GM19467 (cell line): ENCODE data around the gene NEDD8.
A peak's percentile ranks its signal among the peaks of the same experiment; 100 is the strongest.

Experiments used
- ATAC-seq: cut with Tn5 transposase; IDR thresholded peaks from one replicate; pipeline ENCODE4 v1.9.1; 2021; ENCODE audit warnings: mild to moderate bottlenecking, moderate library complexity; ENCODE audit not compliant: unreplicated experiment

NEDD8 gene

DNA sequence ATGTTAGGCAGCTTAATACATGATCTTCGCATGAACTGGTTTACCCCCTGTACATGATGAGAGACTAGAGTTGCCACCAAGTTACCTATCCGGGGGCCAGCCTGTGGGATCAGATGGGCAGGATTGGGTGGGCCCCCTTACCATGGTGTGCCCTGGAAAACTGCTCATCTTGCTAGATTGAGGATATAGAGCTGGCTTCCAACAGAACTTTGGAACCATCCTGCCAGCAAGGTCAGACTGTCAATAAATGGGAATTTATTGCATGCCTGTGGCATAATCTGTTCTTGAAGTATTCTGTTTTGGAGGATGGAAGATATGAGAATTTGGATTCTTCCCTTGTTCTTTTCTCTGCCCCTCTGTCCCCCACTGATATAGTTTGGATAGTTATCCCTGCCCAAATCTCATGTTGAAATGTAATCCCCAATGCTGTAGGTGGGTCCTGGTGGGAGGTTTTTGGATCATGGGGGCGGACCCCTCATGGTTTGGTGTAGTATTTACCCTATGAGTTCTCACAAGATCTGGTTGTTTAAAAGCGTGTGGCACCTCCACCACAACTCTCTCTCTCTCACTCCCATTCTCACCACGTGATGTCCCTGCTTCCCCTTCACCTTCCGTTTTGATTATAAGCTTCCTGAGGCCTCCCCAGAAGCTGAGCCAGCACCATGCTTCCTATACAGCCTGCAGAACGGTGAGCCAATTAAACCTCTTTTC lies 33.2 kb downstream of the NEDD8 start:
- ATAC-seq = no peak

DNA sequence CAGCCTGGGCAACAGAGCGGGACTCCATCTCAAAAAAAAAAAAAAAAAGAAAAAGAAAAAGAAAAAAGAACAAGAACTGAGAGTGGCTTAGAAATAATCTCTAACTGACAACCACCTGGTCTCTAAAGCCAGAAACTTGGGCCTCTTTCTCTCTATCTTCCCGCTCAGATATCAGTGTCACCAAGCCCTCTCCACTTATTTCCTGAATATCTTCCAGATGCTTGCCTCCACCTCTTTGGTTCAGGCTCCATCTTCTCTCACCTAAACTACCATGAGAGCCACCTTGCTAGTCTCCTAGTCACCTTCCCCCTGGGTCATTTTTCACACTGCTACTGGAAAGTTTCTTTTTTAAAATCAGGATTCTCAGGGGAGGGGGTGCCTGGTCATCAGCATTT lies 35.1 kb downstream of the NEDD8 start:
- ATAC-seq = no peak

DNA sequence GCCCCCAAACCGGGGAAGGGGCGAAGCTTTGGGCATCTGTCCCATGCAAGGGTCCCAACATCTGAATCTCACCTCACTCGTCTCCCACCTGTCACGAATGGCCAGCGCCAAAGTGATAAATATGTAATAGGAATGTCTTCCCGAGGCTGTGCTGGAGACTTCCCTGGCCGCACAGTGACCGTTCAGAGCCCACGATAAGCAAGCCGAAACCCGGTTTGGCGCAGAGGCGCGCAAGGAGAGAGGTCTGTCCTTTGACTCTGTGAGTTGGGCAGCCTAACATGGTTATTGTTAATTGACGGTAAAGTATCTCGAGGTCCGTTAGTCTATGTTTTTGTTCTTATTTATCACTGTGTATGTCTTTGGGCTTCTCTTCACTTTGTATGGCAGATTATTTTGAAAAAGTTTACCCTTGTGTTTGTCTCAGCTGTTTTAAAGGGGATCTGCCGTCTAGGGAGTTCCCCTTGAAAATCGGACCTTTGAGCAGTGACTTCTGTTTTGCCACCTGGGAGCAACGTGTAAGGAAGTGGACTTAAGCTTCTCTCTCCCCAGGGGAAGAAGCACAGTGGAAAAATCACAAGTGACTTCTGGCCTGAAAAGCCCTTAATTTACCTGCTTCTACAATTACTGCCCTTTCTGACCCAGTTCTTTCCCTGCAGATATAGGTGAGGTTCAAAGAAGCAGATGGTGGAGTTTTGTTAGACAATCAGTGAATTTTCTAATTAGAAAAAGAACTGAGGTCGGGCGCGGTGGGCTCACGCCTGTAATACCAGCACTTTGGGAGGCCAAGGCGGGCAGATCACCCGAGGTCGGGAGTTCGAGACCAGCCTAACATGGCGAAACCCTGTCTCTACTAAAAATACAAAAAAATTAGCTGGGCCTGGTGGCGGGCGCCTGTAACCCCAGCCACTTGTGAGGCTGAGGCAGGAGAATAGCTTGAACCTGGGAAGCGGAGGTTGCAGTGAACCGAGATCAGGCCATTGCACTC lies 35.8 kb downstream of the NEDD8 start:
- ATAC-seq = peak; percentile 6

DNA sequence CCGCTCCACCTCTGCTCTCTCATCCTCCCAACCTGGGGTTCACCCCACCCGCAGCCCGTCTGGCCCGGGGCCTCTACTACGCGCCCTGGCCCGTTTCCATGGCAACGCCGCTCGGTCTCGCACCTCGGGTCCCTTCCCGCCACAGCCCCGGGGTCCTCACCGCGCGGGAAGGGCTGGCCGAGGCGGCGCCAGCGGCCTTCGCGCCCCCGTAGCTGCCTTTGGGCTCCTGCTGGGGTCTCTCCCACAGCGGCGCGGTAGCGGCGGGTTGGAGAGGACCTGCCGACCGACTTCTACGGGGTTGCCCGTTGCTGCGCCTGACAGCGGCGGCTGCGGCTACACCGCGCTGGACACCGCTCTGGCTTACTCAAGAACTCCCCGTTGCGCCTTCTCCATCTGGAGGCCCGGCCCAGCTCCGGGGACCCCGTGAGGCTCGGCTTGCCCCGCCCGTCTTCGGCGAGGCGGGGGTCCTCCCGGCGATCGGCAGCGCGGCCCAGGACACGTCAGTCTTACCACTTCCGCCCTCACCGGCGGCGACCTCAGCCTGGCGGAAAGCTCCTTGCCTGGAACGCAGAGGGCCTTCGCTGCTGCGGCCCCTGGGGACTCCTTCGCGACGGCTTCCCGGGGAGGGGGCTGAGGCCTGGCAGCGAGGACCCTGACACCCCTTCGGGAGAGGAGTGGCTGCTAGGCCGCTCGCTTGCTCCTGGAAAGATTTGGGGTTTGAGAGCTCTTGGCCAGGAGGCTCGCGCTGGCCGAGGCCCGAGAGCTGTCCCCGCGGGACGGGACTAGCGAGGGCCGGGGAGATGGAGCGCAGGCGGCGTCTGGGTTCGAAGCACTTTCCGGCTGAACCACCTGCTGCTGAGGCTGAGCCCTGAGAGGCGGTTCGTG lies 36.7 kb downstream of the NEDD8 start, which contains the start of gene TM9SF1:
TM9SF1 (minus strand) TSS at position 256 of the 885 bp plus-strand sequence. CDS start 422 bp downstream, outside the sequence.
- ATAC-seq = peak; percentile 71

DNA sequence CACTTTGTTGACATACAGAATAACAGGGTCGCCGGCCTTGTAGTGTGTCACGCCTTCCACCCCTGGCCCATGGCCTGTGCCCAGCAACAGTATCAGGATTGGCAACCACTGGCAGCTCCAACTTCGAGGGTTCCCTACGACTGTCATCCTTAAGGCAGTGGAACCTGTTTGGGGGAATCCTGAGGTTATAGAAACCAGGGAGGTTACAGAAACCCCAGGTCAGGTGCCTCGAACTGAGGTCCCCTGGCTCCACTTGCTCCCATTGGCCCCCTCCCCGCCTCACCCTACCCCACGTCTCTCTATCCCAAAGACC lies 37.3 kb downstream of the NEDD8 start:
- no peak for ATAC-seq

DNA sequence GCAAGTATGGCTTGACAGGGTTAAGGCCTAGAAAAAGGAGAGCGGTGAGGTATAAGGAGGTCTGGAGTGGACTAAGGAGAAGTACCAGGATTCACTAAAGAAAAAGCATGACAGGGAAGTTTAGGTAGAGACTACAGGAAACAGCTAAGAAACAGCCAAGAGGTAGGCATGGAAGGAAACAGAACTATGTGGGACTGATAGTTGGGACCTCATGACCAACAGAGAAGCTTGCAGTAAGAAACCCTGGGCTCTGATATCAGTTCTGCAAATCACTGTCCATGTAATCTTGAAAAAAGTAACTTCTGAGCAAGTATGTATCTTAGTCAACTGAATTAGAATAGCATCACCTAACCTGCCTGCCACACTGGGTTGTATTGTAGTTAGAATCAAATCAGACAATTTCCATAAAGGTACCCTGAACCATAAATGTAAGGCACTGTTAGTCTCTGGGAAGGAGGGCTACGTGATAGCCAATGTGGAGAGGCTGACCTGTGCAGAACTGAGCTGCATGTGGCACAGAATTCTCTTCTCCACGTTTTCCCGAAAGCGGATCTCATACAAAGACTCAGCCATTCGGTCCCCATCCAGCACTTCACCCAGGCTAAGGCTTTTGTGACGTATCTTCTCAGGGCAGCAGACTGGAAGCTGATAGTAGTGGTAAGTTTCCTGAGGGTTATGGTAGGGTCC lies 37.8 kb downstream of the NEDD8 start:
- ATAC-seq = no peak

DNA sequence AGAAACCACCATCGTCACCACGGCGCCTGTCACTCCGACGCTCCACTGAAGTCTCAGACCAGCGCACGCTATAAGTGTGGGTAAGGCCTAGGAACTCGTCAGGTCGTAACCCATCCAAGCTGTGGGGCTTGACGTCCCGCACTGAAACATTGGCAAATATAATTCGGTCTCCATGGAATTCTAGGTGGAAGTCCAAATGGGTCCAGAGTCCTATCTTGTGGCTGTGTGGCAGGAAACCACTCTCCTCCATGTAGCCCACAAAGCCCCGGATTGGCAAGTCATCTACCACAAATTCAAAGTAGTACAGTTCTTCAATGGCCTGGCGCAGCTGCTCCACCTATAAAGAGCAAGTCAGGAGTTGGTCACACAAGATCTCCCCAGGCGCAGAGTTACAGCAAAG lies 39.2 kb downstream of the NEDD8 start:
- no peak for ATAC-seq

DNA sequence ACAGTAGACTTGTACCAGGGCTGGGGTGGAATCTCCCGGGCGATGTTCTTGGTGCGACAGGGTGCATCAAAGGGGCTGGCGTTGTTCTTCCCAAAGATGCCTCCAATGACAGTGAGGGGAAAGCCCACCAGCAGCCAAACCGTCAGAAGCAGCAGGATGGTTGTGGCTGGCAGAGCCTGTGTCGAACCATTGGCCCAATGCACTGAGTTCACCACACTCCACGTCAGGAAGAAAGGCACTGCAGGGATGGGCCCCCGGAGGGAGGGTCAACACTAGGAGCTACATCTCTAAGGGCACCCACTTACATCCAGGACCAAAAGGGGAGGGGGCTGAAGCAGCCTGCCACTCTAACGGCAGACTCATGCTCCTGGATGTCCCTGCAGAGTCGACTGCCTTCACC lies 41.8 kb downstream of the NEDD8 start:
- ATAC-seq = no peak

DNA sequence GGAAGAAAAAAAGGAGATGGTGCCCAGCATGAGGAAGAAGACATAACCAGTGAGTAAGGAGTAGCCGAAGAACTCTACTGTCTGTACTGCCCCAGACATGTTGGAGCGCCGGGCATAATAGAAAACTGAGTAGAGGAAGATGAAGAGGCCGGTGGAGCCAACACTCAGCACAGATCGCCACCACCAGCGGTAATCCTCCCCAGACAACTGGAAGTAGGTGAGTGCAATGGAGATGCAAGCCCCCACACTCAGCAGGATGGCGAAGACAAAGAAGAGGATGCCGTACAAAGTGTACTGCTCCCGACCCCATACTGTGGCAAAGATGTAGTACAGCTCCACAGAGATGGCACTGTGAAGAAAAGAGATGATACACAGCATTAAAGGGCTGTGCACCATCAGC lies 42.7 kb downstream of the NEDD8 start:
- ATAC-seq = no peak

DNA sequence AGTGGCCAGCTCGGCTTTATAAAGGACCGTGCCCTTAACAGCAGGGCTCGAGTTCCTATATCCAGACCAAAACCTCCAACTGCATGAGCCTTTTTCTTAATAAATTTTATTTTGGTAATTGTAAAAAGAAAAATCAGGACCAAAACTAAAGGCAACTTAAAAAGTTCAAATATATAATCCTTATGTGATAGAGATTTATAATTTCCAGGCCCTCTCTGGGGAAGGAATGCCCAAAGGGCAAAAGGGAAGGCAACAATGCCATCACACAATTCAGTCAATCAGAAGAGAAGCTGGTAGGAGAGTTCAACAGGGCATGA lies 43.1 kb downstream of the NEDD8 start:
- ATAC-seq = no peak

DNA sequence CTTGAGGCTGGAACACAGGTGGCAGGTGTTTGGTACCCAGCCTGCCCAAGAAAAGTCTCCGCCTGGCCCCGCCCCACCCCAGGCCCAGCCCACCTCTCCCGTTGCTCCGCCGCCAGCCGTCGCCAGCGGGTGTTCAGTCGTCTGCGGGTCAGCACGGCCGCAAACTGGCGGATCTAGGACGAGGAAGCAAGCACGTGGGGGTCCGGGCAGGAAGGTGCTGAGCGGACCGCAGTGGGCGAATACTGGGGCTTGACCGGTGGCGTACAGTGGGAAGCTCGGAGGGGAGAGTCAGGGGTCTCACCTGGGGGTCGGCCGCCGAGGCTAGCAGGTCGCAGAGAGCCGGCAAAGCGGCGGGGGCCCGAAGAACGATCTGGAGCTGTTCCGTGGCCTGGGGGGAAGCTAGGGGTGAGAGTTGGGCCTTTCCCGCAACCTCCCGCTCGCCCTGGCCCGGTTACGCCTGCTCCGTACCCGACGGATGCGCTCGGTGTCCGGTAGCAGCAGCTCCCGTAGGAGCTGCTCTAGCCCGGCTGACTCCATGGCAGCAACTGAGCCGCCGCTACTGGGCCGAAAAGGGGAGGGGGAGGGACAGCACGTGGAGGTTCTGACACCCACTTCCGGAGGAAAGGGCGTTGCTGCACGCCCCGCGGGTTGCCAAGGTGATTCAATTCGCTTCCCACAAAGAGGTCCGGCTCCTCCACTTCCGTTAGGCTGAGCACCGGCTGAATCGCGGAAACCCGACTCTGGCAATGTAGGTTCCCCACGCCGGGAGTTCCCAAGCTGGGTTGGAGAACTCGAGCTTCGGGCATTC lies 43.7 kb downstream of the NEDD8 start, which contains the start of gene IPO4:
IPO4 (minus strand) TSS at position 566 of the 808 bp plus-strand sequence; CDS start at position 537, 29 bp downstream.
- ATAC-seq = peak; percentile 77

DNA sequence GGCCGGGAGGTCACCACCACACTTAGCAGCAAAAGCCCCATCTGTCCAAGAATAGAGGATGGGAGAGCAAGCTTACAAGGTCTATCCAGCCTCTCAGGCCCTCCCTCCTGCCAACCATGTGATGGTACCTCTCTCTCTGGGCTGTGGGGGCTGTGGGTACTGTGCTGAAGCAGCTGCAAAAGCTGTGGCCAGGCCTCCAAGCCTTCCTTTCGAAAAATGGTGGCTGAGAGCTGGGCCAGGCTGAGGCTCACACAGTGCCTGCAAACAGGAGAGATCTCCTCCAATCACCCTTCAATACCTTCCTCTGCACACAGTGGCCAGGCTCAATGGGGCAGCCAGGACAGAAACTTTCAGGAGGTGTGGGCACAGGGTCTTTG lies 44.6 kb downstream of the NEDD8 start:
- no peak for ATAC-seq

DNA sequence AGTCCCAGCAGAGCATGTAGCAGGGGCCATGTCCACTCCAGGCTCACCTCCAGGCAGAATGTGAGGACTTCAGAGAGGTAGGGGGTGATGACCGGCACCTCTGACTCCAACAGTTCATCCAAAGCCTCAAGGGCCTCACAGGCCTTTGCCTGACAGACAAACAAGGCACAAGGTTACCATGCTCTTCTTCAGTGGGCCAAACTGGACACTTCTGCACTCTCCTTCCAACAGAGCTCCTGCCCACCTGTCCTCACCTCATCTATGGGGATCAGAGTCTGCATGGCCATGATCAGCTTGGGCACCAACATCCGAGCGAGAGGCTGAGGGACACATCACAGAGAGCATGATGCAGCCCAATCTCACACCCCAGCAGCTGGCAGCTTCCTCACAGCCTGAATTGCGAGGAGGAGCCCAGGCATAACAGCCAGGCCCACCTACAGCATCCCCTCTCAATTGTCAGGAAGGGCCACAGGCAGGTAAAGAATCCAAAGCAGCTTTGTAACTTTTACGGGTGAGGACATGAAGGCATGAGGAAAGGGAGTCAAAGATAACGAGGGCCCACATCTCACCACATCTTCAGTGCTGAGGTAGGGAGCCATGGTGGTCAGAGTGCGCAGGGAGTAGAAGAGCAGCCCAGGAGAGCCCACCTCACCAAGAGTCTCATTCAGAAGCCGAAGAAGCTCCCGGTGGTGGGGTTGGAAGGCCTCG lies 45.2 kb downstream of the NEDD8 start:
- no peak for ATAC-seq

DNA sequence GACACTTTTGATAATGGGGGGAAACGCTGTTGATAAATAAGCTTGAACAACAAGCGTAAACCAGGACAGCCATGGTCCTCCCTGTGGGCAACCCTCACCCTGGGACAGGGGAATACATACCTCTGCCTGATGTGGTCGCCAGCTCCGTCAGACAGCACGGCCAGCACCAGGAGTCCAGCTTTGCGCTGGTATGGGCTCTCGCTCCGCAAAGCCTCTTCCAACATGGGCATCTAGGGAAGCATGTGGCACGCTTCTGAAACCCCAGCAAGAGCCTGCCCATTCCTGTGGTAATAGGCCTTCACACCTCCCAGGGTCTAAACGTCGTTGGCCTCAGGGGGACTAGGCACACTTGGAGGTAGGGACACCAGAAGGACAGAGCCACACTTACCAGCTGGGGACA lies 46.4 kb downstream of the NEDD8 start:
- no peak for ATAC-seq

DNA sequence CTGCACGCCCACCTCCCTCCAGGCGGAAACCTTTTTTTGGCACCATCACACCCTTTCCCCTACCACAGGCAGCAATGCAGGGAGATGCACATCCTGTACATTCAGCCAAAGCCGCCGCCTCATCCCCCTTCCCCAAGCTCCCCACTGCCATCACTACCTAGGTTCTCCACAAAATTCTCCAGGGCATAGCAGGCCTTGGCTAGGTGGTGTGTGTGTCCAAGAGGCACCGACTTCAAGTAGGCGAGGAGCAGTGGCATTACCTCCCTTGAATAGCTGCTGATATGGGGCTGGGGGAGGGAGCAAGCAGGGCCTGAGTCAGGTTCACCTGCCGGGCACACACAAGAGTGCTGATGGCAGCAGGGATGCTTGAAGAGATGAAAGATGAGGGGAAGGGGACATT lies 47.1 kb downstream of the NEDD8 start:
- ATAC-seq = no peak

DNA sequence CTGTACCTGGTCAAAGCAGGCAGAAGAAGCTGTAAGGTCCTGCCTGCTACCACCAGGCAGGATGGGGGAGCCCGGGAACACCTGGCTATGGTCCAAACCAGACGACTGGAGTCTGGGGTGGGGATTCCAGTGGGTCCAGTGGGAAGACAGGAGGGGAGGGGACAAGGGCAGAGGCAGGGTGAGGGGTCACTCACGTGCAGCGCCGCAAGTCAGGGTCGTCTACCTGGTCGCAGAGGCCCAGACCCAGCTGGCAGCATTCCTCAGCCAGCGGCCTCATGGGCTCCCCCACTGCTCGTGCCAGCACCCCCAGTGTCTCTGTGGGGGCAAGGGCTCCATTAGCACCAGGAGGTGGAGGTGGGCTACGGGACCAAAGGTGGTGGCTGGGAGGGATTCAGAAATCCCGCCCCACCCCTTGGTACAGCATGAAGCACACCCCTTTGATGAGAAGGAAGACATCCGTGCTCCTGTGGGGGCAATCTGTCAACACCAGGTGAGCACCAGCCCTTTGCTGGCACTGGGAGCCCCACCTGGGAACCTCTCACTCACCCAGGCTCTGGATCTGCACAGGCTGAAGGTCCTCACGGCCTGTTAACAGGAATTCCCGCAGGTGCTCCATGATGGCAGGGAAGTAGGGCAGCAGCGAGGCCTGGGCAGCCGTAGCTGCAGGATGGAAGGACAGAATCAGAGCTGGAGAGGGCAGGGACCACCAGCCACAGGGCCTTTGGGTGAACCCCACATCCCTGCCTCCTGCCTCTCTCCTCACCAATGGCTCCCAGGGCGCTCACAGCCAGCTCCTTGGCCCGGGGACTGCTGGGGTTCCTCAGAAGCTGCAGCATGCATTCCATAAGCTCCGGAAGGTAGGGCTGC lies 47.8 kb downstream of the NEDD8 start:
- ATAC-seq = no peak

DNA sequence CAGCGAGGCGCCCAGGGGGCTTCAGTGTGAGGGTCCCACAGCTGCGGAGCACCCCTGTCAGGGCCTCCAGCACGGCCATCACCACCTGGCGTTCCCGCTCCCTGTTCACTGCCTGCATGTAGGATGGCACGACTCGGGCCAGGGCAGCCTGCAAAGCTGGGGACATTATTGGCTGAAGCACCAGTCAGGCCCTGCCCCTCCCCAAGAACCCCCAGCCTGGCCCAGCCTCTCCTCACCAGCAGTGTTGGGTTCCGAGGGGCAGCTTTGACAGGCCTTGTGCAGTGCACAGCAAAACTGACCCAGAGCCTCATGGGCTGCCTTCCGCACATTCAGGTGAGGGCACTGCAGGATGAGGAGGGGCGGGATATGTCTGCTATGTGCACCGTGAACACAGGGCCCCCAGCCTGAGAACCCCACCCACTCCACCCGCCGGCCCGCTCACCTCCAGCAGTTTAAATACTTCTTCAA lies 49.1 kb downstream of the NEDD8 start:
- ATAC-seq = no peak
